Activated B cell treated with CpG ODN at 0.5 μM for 24 hours (primary cell): ENCODE results near the gene RAB24. TPM values are rescaled to one million over a fixed set of nuclear protein-coding genes. Genes with fewer than 3 reads are reported as not detected.

ENCODE experiments used
- ATAC-seq: fragments of 200-7000 bp; cut with Tn5 transposase; one replicate; pipeline ENCODE4 v1.10.0; 2021; ENCODE audit warnings: low read depth, mild to moderate bottlenecking, moderate library complexity
- CTCF ChIA-PET: fragments of 350-600 bp; sonication (Branson Sonifier 250); formaldehyde crosslinking; loops from one replicate; lab custom pipeline; 2021; ENCODE audit warnings: antibody characterized with exemption; lab: Charles Lee
- POLR2A ChIA-PET: fragments of 350-600 bp; sonication (Branson Sonifier 250); formaldehyde crosslinking; loops from one replicate; lab custom pipeline; 2021; ENCODE audit warnings: antibody characterized with exemption; lab: Charles Lee
- DNase-seq: peaks from one replicate; pipeline ENCODE4 v3.0.0; 2022
- H3K27ac Mint-ChIP-seq: one replicate; pipeline ENCODE4 v1.8.0; 2020; ENCODE audit warnings: mixed read lengths
- H3K27me3 Mint-ChIP-seq: one replicate; pipeline ENCODE4 v1.8.0; 2021; ENCODE audit warnings: mixed read lengths
- H3K36me3 Mint-ChIP-seq: one replicate; pipeline ENCODE4 v1.8.0; 2021; ENCODE audit warnings: low read depth, mixed read lengths
- H3K4me1 Mint-ChIP-seq: one replicate; pipeline ENCODE4 v1.8.0; 2021; ENCODE audit warnings: mixed read lengths
- H3K4me3 Mint-ChIP-seq: one replicate; pipeline ENCODE4 v1.8.0; 2020; ENCODE audit warnings: mild to moderate bottlenecking, mixed read lengths
- H3K9me3 Mint-ChIP-seq: one replicate; pipeline ENCODE4 v1.8.0; 2020; ENCODE audit warnings: mixed read lengths
- CTCF ChIP-seq: fragments of 200-600 bp; IDR thresholded peaks from one replicate; pipeline ENCODE4 v1.8.0; 2022; ENCODE audit warnings: antibody characterized with exemption, mild to moderate bottlenecking
- intact Hi-C: fragments of 100-400 bp; cut with micrococcal nuclease; formaldehyde crosslinking; loops from one replicate; pipeline ENCODE4 v1.15.1; 2024
- total RNA-seq: library from RNA; stranded (reverse); gene quantifications from 2 replicates; pipeline ENCODE4 v1.2.3, GENCODE V29; 2022

Gene RAB24
- total RNA-seq, result 35.6 and 36.3 TPM in 2 replicates

- ChIA-PET POLR2A (interaction anchor here (0.7 to 3.0 kb wide), 4 partner anchors 13 to 169 kb away, joined by 3 to 21 read pairs (median 6); partner anchors contain the start of genes LMAN2 and RGS14), CTCF (interaction anchor here (1.0 to 1.3 kb wide), 2 partner anchors 190 to 204 kb away, joined by 3 to 4 read pairs; no protein-coding TSS in a partner anchor)
- peaks cover 75% of the 10 kb centered on the region for H3K4me1 Mint-ChIP-seq
- H3K4me3 Mint-ChIP-seq, result peak within 1 kb of the TSS; percentile 90
- intact Hi-C loops, result loop anchor here (1.0 to 5.0 kb wide), 6 partner anchors 9 to 916 kb away; partner anchors contain the start of genes HIGD2A, NOP16, NSD1 and RGS14
- H3K27me3 Mint-ChIP-seq, result no peaks in the 10 kb centered on the region
- DNase-seq (peak; percentile 93), ATAC-seq (peak; percentile 41)
- H3K27ac Mint-ChIP-seq, result peak within 1 kb of the TSS; percentile 89
- H3K36me3 Mint-ChIP-seq, result peaks cover 25% of the 10 kb centered on the region
- H3K9me3 Mint-ChIP-seq, result no peaks in the 10 kb centered on the region
- TF ChIP-seq CTCF, result no peak
Measured at GRCh38 chr5:177303121-177303924, at the start of gene RAB24, which contains the start of gene PRELID1. Gene RAB24 (minus strand): TSS chr5:177303719. CDS start chr5:177303288, 431 bp downstream. Gene PRELID1 (plus strand): TSS chr5:177303799. CDS start chr5:177303986, 187 bp downstream.

- ChIA-PET CTCF (interaction anchor here (0.6 to 3.3 kb wide), 2 partner anchors 17 to 45 kb away, joined by 4 to 17 read pairs; no protein-coding TSS in a partner anchor), POLR2A (interaction anchor here (0.7 to 2.5 kb wide), 2 partner anchors 19 to 247 kb away, joined by 4 to 16 read pairs; partner anchors contain the start of gene B4GALT7)
- no peak for TF ChIP-seq CTCF
- peak overlapping the region; percentile 18 for H3K27ac Mint-ChIP-seq
- intact Hi-C loops, result loop anchor here (5.0 kb wide), 1 partner anchor 221 kb away; the partner anchor contains the start of gene NSD1
- H3K9me3 Mint-ChIP-seq, result no peaks in the 10 kb centered on the region
- DNase-seq, result no peak
- ATAC-seq, result no peak
- peaks cover 62% of the 10 kb centered on the region for H3K4me1 Mint-ChIP-seq
- peaks cover 22% of the 10 kb centered on the region for H3K36me3 Mint-ChIP-seq
- H3K4me3 Mint-ChIP-seq, result peak overlapping the region; percentile 38
- H3K27me3 Mint-ChIP-seq, result no peaks in the 10 kb centered on the region
Measured at GRCh38 chr5:177353093-177353492, 49.6 kb upstream of the RAB24 start.

- H3K4me1 Mint-ChIP-seq, result peaks cover 59% of the 10 kb centered on the region
- peaks cover 31% of the 10 kb centered on the region for H3K36me3 Mint-ChIP-seq
- H3K4me3 Mint-ChIP-seq, result peak within 1 kb of the TSS; percentile 98
- no peaks in the 10 kb centered on the region for H3K27me3 Mint-ChIP-seq
- ATAC-seq (peak; percentile 98), DNase-seq (peak; percentile 83)
- ChIA-PET POLR2A (interaction anchor here (0.6 to 2.7 kb wide), 26 partner anchors 9 to 965 kb away, joined by 3 to 23 read pairs (median 4); partner anchors contain the start of genes B4GALT7, DOK3, GRK6 and PDLIM7), CTCF (interaction anchor here (0.8 to 3.3 kb wide), 5 partner anchors 18 to 240 kb away, joined by 3 to 17 read pairs (median 4); no protein-coding TSS in a partner anchor)
- H3K27ac Mint-ChIP-seq, result peak within 1 kb of the TSS; percentile 100
- intact Hi-C loops, result loop anchor here (1.0 to 5.0 kb wide), 6 partner anchors 11 to 963 kb away; partner anchors contain the start of genes B4GALT7, GRK6, HIGD2A and NOP16
- no peaks in the 10 kb centered on the region for H3K9me3 Mint-ChIP-seq
- TF ChIP-seq CTCF, result no peak
Measured at GRCh38 chr5:177351392-177352329, 48.1 kb upstream of the RAB24 start, which contains the start of gene LMAN2. Gene LMAN2 (minus strand): TSS chr5:177351668. CDS start chr5:177351647, 21 bp downstream.

DNA sequence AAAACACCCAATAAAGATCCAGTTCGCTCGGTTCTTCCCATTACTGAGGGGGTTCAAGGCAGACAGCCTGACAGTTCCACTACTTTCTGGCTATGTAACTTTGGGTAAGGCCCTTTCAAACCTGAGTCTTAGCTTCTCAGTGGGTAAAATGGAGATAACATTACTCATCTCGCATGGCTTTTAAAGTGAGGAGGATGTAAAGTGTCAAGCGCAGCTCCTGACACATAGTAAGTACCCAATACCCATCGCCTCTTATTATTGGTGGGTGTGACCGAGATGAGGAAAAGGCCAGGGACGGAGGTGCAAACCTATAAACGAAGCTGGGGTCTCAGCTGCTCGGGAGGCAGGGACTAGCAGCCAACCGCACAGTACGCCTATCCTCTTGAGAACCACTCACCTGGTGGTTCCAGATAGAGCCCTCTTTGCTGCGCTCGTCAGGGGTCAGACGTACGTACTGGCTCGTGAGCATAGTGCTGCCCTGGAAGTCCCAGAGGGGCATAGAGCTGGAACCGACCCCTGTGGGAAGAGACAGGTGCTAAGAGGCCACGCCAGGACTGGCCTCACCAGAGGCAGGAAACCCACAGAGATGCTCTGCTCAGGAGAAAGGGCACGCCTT, 47.4 kb upstream of the RAB24 start:
- Mint-ChIP-seq H3K36me3 (peaks cover 36% of the 10 kb centered on the region), H3K27ac (peak overlapping the region; percentile 100), H3K4me1 (peaks cover 53% of the 10 kb centered on the region), H3K4me3 (peak overlapping the region; percentile 98), H3K9me3 (no peaks in the 10 kb centered on the region), H3K27me3 (no peaks in the 10 kb centered on the region)
- CTCF ChIA-PET, result interaction anchor here (1.6 to 3.3 kb wide), 2 partner anchors 19 to 20 kb away, joined by 4 to 17 read pairs; no protein-coding TSS in a partner anchor
- POLR2A ChIA-PET, result interaction anchor here (0.6 to 2.7 kb wide), 18 partner anchors 10 to 813 kb away, joined by 3 to 23 read pairs (median 6); partner anchors contain the start of genes B4GALT7, DOK3, GRK6 and PRELID1
- DNase-seq (no peak), ATAC-seq (no peak)
- intact Hi-C loops, result loop anchor here (1.0 to 5.0 kb wide), 6 partner anchors 11 to 962 kb away; partner anchors contain the start of genes B4GALT7, GRK6, HIGD2A and NOP16
- no peak for TF ChIP-seq CTCF
